NCI-H2171 (cell line): Measurements from ENCODE around the gene DCAF15.

Experiments used
- DNase-seq: peaks from one replicate; lab custom pipeline; 2025; lab: John Stamatoyannopoulos, UW

Gene DCAF15

DNA sequence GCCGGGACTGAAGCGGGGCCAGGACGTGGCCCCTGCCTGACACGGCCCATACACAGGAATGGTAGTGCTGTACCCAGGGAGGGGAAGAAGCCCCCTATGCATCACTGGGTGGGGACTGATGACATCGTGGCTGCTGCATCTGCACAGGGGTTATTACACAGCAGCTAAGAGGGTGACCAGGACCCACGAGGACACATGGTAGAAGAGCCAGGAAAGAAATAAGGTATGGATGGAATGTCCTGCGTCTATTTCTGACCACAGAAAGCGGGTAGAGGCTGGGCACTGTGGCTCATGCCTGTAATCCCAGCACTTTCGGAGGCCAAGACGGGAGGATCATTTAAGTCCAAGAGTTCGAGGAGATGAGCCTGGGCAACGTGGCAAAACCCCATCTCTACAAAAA, 24.1 kb downstream of the DCAF15 start:
- DNase-seq, result no peak

- DNase-seq, result no peak
Measured at GRCh38 chr19:13977803-13978202, 25.5 kb downstream of the DCAF15 start.

DNA sequence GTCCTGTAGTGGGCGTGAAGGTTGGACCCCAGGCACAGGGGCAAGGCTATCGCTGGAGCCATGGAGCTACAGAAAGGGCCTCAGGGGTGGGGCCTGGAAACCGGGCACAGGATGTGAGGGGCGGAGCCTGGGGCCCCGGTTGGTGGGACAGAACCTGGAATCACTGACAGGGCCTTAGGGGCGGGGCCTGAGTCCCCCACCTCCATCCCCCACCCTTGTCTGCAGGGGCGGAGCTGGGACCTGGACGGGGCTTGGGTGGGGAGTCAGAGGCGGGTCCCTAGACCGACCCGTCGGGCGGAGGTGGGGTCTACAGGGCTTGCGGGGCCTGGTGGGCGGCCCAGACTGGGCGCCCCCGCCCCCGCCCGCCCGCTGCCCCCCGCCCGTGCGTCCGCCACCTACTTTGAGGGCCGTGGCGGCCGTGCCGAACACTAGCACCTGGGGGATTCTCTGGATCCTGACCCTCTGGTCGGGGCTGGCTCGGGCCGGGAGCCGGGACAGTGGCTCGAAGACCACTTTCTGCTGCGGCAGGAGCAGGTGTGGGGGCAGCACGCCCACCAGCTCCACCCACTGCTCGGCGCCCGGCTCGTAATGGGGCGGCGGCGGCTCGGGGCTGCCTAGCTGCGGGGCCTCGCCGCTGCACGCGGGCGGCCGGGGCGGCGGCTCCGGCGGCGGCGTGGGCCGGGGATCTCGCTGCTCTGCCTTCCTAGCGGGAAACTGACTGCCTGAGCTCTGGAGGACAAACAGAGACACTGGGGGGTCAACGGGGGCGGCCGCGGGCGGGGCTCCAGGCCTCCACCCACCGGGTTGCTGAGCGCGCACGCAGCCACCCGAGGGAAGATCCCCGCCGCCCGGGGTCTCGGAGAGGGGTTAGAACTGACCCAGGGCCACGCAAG, 26.3 kb downstream of the DCAF15 start:
- peak; percentile 81 for DNase-seq

- DNase-seq, result no peak
Measured at GRCh38 chr19:13979244-13979615, 26.9 kb downstream of the DCAF15 start.

GRCh38 chr19:13979686-13980085, 27.4 kb downstream of the DCAF15 start:
- no peak for DNase-seq

- DNase-seq, result no peak
Measured at GRCh38 chr19:13980340-13980739, 28.0 kb downstream of the DCAF15 start.

GRCh38 chr19:13981021-13981420, 28.7 kb downstream of the DCAF15 start:
- no peak for DNase-seq

DNA sequence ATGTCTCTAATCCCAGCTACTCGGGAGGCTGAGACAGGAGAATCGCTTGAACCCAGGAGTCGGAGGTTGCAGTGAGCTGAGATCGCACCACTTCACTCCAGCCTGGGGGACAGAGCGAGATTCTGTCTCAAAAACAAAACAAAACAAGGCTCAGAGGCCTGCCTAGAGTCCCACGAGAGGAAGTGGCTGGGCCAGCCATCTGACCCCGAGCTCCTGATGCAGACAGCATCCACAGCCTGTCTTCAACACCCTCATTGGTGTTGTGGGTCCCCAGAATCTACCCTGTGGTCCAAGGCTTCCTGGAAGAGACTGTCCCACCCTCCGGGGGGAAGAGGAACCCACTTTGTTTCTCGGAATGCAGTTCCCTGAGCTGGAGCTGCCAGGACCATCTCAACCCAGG, 29.2 kb downstream of the DCAF15 start:
- DNase-seq, result no peak

DNA sequence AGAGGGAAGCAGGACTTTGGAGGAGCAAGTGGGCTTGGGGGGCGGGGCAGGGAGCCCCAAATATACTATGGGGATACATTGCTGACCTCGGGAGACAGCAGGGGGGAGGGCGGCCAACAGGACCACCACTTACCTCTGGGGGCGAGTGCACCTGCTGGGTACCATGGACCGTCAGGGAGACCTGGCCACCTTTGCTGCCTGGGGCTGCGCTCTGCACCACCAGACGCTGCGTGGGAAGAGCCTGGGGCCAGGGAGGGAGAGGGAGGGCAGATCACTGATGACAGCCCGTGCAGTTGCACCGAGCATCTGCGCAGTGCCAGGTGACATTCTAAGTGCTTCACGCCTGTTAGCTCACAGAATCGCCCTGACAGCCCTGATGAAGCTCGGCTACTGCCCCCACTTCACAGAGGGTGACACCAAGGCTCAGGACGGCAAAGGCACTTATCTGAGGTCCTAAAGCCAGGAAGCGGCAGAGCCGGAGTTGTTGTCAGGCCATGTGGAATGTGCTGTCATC, 29.7 kb downstream of the DCAF15 start:
- DNase-seq, result peak; percentile 84

GRCh38 chr19:13982773-13983172, 30.5 kb downstream of the DCAF15 start:
- DNase-seq, result no peak

- DNase-seq, result peak; percentile 90
Measured at GRCh38 chr19:13983213-13983889, 31.0 kb downstream of the DCAF15 start.

DNA sequence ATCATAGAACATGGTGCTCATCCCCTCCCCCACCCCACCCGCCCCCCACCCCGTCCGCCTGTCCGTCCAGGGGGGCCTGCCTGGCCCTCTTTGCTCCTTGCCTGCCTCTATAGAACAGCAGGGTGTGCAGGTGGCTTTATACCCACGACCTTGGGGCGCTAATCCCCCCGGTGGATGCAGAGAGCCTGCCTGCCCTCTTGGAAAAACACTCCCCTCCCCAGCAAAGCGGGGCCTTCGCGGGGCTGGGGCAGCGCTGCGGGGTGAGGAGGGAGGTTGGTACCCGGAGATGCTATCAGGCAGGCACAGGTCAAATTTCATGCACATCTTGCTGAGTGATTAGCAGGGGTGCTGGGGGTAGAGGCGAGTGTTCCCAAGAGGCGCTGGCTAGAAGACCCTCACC, 31.9 kb downstream of the DCAF15 start:
- peak; percentile 28 for DNase-seq

DNA sequence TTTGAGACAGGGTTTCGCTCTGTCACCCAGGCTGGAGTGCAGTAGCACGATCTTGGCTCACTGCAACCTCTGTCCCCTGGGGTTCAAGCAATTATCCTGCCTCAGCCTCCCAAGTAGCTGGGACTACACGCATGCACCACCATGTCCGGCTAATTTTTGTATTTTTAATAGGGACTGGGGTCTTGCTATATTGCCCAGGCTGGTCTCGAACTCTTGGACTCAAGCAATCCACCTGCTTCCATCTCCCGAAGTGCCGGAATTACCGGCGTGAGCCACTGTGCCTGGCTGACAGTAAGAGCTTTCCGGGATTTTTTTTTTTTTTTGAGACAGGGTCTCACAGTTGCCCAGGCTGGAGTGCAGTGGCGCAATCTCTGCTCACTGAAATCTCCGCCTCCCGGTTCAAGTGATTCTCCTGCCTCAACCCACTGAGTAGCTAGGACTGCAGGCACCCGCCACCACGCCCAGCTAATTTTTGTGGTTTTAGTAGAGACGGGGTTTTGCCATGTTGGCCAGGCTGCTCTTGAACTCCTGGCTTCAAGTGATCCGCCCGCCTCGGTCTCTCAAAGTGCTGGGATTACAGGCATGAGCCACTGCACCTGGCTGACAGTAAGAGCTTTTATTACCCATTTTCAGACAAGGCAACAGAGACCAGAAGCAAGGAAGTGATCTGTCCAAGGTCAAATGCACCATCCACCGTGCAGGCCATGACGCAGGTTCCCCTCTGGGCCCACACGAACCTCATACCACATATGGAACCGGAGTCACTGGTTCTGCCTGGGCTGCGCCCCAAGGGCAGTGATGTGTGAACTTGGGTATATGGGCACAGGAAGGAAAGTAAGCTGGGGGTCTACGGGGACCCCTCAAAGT, 32.8 kb downstream of the DCAF15 start:
- no peak for DNase-seq

- peak; percentile 87 for DNase-seq
Measured at GRCh38 chr19:13985771-13986347, 33.5 kb downstream of the DCAF15 start.

- DNase-seq, result peak; percentile 81
Measured at GRCh38 chr19:13986348-13986904, 34.1 kb downstream of the DCAF15 start.

- no peak for DNase-seq
Measured at GRCh38 chr19:13987101-13987890, 35.0 kb downstream of the DCAF15 start.

DNA sequence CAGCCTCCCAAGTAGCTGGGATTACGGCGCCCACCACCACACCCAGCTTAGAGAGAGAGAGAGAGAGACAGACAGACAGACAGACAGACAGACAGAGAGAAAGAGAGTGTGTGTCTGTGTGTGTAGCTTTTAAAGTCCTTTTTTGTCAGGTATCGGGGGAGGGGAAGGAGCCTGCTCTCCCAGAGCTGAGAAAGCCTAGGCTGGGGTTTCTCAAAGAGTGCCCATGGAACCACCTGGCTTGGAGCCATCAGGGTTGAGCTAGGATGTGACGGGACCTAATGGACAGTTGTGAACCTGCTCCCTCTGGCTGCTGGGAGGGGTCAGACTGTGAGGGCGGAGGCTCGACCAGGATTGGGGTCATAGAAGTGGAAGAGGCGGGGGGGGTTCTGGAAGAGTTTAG, 37.2 kb downstream of the DCAF15 start:
- DNase-seq, result no peak

DNA sequence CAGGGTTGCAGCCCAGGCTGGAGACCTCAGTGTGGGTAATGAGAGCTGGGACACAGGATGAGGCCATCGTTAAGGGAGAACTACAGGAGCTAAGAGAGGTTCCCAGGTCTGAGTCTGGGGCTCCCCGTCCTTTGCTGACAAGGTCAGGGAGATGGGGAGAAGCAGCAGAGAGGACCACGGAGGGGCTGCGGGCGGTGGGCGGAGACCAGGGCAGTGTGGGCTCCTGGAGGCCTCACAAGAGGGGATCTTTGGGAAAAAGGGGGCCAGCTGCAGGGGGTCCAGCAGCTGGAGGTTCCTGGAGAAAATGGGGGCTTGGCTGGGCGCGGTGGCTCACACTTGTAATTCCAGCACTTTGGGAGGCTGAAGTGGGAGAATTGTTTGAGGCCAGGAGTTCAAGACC, 37.8 kb downstream of the DCAF15 start:
- no peak for DNase-seq

- no peak for DNase-seq
Measured at GRCh38 chr19:13992025-13992424, 39.7 kb downstream of the DCAF15 start.

DNA sequence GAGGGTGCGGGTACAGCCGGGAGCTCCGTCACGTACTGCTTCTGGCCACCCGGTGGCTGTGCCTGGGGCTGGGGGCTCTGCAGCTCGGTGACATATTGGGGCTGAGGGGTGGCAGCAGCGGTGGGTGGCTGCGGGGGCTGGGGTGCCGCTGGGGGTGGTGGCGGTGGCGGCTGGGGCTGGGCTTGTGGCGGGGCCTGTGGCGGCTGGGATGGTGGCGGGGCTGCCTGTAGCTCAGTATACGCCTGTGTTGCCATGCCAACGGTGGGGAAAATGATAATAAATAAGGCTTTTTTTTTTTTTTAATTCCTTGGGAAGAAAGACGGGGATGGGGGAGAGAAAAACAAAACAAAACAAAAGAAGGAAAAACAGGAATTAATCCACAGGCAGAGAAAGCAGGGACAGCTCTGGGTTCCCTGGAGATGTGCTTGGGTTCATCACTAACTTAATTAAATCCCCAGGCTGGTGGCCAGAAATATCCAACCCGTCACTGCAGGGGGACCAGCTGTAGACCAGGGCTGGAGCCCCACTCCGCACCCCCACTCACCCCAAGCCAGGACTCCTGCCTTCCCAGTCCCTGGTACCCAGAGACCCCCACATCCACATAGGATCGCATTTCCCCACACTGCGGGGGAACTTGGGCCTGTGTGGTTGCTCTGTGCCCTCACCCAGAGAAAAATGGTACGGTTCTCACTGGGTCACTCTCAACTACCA, 41.4 kb downstream of the DCAF15 start:
- no peak for DNase-seq
